H1 (cell line): ENCODE results near the gene DPP8. TPM values are rescaled to one million over a fixed set of nuclear protein-coding genes. Genes with fewer than 3 reads are reported as not detected.

ENCODE experiments used
- CTCF ChIA-PET: fragments of 300-600 bp; sonication (Branson Sonifier 250); formaldehyde crosslinking; loops from one replicate; lab custom pipeline; 2021; ENCODE audit not compliant: partially characterized antibody; lab: Charles Lee
- POLR2A ChIA-PET: fragments of 300-600 bp; sonication (Branson Sonifier 250); formaldehyde crosslinking; loops from one replicate; lab custom pipeline; 2021; ENCODE audit warnings: inconsistent platforms; ENCODE audit not compliant: partially characterized antibody; lab: Charles Lee
- DNase-seq, 2 experiments: peaks; one replicate each; pipeline versions ENCODE4 v3.0.0 to v3.0.0-alpha.2; 2010 to 2022; ENCODE audit warnings: low spot score in 2 of 2, low read depth in 1 of 2, mixed read lengths in 1 of 2
- FAIRE-seq: peaks from 2 replicates; lab custom pipeline; 2011; peaks lifted over from hg19 to GRCh38; lab: Jason Lieb, UNC
- H2AFZ ChIP-seq: 2 replicates; pipeline ENCODE4 v1.8.1; 2012; ENCODE audit warnings: low read length, inconsistent platforms
- H2AK5ac ChIP-seq: 2 replicates; pipeline ENCODE4 v1.6.1; 2013; ENCODE audit warnings: low read depth, low read length
- H2BK120ac ChIP-seq: replicated peaks from 2 replicates; pipeline ENCODE3; 2013; ENCODE audit warnings: low read depth, low read length, inconsistent platforms
- H2BK12ac ChIP-seq: 2 replicates; pipeline ENCODE4 v1.6.1; 2013; ENCODE audit warnings: low read depth, low read length
- H2BK15ac ChIP-seq: 2 replicates; pipeline ENCODE4 v1.6.1; 2013; ENCODE audit warnings: low read length
- H2BK20ac ChIP-seq: 2 replicates; pipeline ENCODE4 v1.6.1; 2013; ENCODE audit warnings: low read length
- H2BK5ac ChIP-seq: 2 replicates; pipeline ENCODE4 v1.6.1; 2013; ENCODE audit warnings: low read depth, low read length
- H3K14ac ChIP-seq: 2 replicates; pipeline ENCODE4 v1.6.1; 2013; ENCODE audit warnings: inconsistent platforms; ENCODE audit not compliant: insufficient read length
- H3K18ac ChIP-seq: 2 replicates; pipeline ENCODE4 v1.6.1; 2013; ENCODE audit warnings: low read length; ENCODE audit errors: extremely low read depth
- H3K23ac ChIP-seq: 2 replicates; pipeline ENCODE4 v1.6.1; 2013; ENCODE audit warnings: inconsistent platforms; ENCODE audit not compliant: insufficient read length
- H3K23me2 ChIP-seq: 2 replicates; pipeline ENCODE4 v1.6.1; 2013; ENCODE audit warnings: low read depth, low read length
- H3K27ac ChIP-seq: 2 replicates; pipeline ENCODE4 v1.6.1; 2011; ENCODE audit warnings: low read depth, low read length, inconsistent platforms
- H3K27me3 ChIP-seq, 4 experiments: replicated peaks in 1 of 4; 1 replicate in 1 of 4; 2 replicates in 3 of 4; pipeline versions ENCODE4 v1.6.1 to v1.8.1; 2011 to 2013; ENCODE audit warnings: low read length in 3 of 4, mild to moderate bottlenecking in 3 of 4, inconsistent platforms in 2 of 4, mixed read lengths in 2 of 4, moderate library complexity in 1 of 4; ENCODE audit not compliant: control insufficient read depth in 3 of 4, insufficient read depth in 3 of 4; ENCODE audit errors: extremely low read depth in 1 of 4
- H3K36me3 ChIP-seq, 4 experiments: 2 replicates each; pipeline versions ENCODE4 v1.6.1 to v1.8.1; 2011 to 2013; ENCODE audit warnings: mild to moderate bottlenecking in 4 of 4, low read length in 3 of 4, moderate library complexity in 2 of 4, control low read depth in 1 of 4, inconsistent platforms in 1 of 4; ENCODE audit not compliant: insufficient read depth in 4 of 4, control insufficient read depth in 2 of 4
- H3K4ac ChIP-seq: replicated peaks from 2 replicates; pipeline ENCODE3; 2013; ENCODE audit warnings: low read length, low read depth, mixed read lengths, inconsistent platforms; ENCODE audit not compliant: insufficient read length
- H3K4me1 ChIP-seq, 4 experiments: replicated peaks in 1 of 4; 1 replicate in 1 of 4; 2 replicates in 3 of 4; pipeline versions ENCODE4 v1.6.1 to v1.8.1; 2011 to 2013; ENCODE audit warnings: low read length in 3 of 4, inconsistent platforms in 2 of 4, mixed read lengths in 1 of 4; ENCODE audit not compliant: insufficient read depth in 4 of 4, control insufficient read depth in 3 of 4
- H3K4me2 ChIP-seq, 2 experiments: 2 replicates each; pipeline versions ENCODE4 v1.6.1 to v1.8.1; 2011 to 2013; ENCODE audit warnings: low read depth in 2 of 2, low read length in 2 of 2, control low read depth in 1 of 2, inconsistent platforms in 1 of 2, mild to moderate bottlenecking in 1 of 2; ENCODE audit not compliant: insufficient read depth in 1 of 2
- H3K4me3 ChIP-seq, 4 experiments: fragments of 200-600, 300-600 bp in 1 of 4; sonication (generic), shearing (Covaris generic), sonication (Bioruptor Twin) in 1 of 4; 2 replicates each; pipeline versions ENCODE4 v1.5.1 to v1.8.1; 2011 to 2016; ENCODE audit warnings: low read length in 4 of 4, low read depth in 3 of 4, control low read depth in 2 of 4, inconsistent platforms in 2 of 4, mild to moderate bottlenecking in 2 of 4, mixed read lengths in 1 of 4, moderate library complexity in 1 of 4; ENCODE audit not compliant: insufficient read depth in 2 of 4; ENCODE audit errors: extremely low read depth in 1 of 4
- H3K56ac ChIP-seq: replicated peaks from 2 replicates; pipeline ENCODE3; 2013; ENCODE audit warnings: low read depth, mild to moderate bottlenecking, mixed read lengths, low read length, inconsistent platforms; ENCODE audit not compliant: insufficient read length
- H3K79me1 ChIP-seq: 2 replicates; pipeline ENCODE4 v1.6.1; 2013; ENCODE audit warnings: low read depth, low read length, control low read depth
- H3K79me2 ChIP-seq, 2 experiments: 2 replicates each; pipeline versions ENCODE4 v1.6.1 to v1.8.1; 2012 to 2013; ENCODE audit warnings: low read length in 2 of 2, mild to moderate bottlenecking in 2 of 2, inconsistent platforms in 1 of 2; ENCODE audit not compliant: insufficient read depth in 2 of 2, control insufficient read depth in 1 of 2
- H3K9ac ChIP-seq, 4 experiments: replicated peaks in 1 of 4; 1 replicate in 1 of 4; 2 replicates in 3 of 4; pipeline versions ENCODE4 v1.6.1 to v1.8.1; 2011 to 2013; ENCODE audit warnings: low read depth in 3 of 4, low read length in 3 of 4, control low read depth in 2 of 4, mild to moderate bottlenecking in 2 of 4, moderate library complexity in 2 of 4, inconsistent platforms in 1 of 4; ENCODE audit errors: extremely low read depth in 1 of 4
- H3K9me3 ChIP-seq, 2 experiments: 2 replicates each; pipeline versions ENCODE4 v1.6.1 to v1.8.1; 2012 to 2013; ENCODE audit warnings: mild to moderate bottlenecking in 2 of 2, moderate library complexity in 2 of 2, control low read depth in 1 of 2, inconsistent platforms in 1 of 2, low read depth in 1 of 2, low read length in 1 of 2, mixed read lengths in 1 of 2; ENCODE audit not compliant: insufficient read depth in 2 of 2
- H4K20me1 ChIP-seq, 2 experiments: replicated peaks in 1 of 2; 2 replicates each; pipeline versions ENCODE3 to v1.8.1; 2011 to 2013; ENCODE audit warnings: inconsistent platforms in 2 of 2, low read length in 2 of 2, mild to moderate bottlenecking in 1 of 2; ENCODE audit not compliant: insufficient read depth in 2 of 2, control insufficient read depth in 1 of 2
- H4K5ac ChIP-seq: 2 replicates; pipeline ENCODE4 v1.6.1; 2013; ENCODE audit warnings: low read length, low read depth, mixed read lengths, inconsistent platforms; ENCODE audit not compliant: insufficient read length
- H4K8ac ChIP-seq: 2 replicates; pipeline ENCODE4 v1.8.0; 2013; ENCODE audit warnings: mild to moderate bottlenecking, moderate library complexity, low read length, inconsistent platforms; ENCODE audit not compliant: insufficient read depth; ENCODE audit errors: extremely low read depth
- H4K91ac ChIP-seq: replicated peaks from 2 replicates; pipeline ENCODE3; 2013; ENCODE audit warnings: low read length, mixed read lengths, inconsistent platforms; ENCODE audit not compliant: insufficient read length
- CBX5 ChIP-seq: fragments of 300-800, 300-1000 bp; sonication (generic); IDR thresholded peaks from 2 replicates; pipeline ENCODE4 v1.7.1; 2016; ENCODE audit warnings: antibody characterized with exemption, low read length, low read depth
- POLR2AphosphoS5 ChIP-seq: IDR thresholded peaks from 2 replicates; pipeline ENCODE4 v1.6.1; 2011; ENCODE audit warnings: low read depth, low read length
- SIN3A ChIP-seq, 2 experiments: IDR thresholded peaks in 1 of 2; conservative IDR thresholded peaks in 1 of 2; 2 replicates each; pipeline ENCODE4 v1.6.1; 2011 to 2012; ENCODE audit warnings: low read length in 2 of 2, improper control_type of control experiment in 1 of 2, low read depth in 1 of 2, mild to moderate bottlenecking in 1 of 2
- ZNF274 ChIP-seq: IDR thresholded peaks from 2 replicates; pipeline ENCODE4 v1.7.0; 2012; ENCODE audit warnings: low read length, borderline replicate concordance; ENCODE audit errors: extremely low read depth
- WGBS, 2 experiments: shearing (Covaris generic) in 1 of 2; methylation state at CpG; one replicate each; pipeline versions ENCODE4 v1.1.6 to v1.1.7; 2013 to 2015; ENCODE audit warnings: low lambda C conversion rate in 2 of 2, mixed read lengths in 2 of 2, inconsistent platforms in 1 of 2, low coverage in 1 of 2, missing lambda C conversion rate in 1 of 2; ENCODE audit not compliant: insufficient replicate concordance in 2 of 2, insufficient coverage in 1 of 2, insufficient read length in 1 of 2; ENCODE audit errors: extremely low coverage in 1 of 2, missing lambda C conversion rate in 1 of 2; 5-methylcytosine and 5-hydroxymethylcytosine counted together
- polyA plus RNA-seq, 7 experiments: library from polyadenylated mRNA; depleted of rRNA in 3 of 7; stranded (reverse) in 5 of 7; unstranded in 2 of 7; fragments of >200 nt in 5 of 7; fragments of 200-250 nt in 2 of 7; gene quantifications; 1 replicate in 5 of 7; 2 replicates in 1 of 7; 4 replicates in 1 of 7; pipeline versions ENCODE4 v1.2.1 to v1.2.3, GENCODE V29; 2011 to 2013; ENCODE audit warnings: missing spikeins in 2 of 7, mixed read lengths in 2 of 7
- total RNA-seq: library from RNA; stranded (reverse); fragmentation: NEBNext Ultra II Directional; extraction: Animal tissue kit (Norgen Biotek cat#: 25700); gene quantifications from 2 replicates; pipeline ENCODE4 v1.2.1, GENCODE V29; 2021

DPP8 gene
- total and polyA plus RNA-seq, 2 of the 8 experiments (the other 6 are each of a cell fraction or from before 2014, with no cell fraction given) = 9.9 to 26.0 TPM

DNA sequence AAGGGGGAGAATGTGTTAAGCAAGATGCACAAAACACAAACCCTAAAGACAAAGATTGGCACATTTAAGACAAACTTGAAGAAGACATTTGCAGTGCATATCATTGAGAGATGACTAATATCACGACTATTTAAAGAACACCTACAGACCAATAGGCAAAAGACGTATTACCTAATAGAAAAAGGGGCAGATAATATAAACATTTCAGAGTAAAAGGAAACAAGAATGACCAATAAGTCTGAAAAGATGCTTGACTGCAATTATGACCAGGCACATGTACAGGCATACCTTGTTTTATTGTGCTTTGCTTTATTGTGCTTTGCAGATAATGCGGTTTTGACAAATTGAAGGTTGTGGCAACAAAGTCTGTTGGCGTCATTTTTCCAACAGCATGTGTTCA is 17.7 kb upstream of the DPP8 start:
- ChIA-PET POLR2A (interaction anchor here (1.3 kb wide), 1 partner anchor 11 kb away, joined by 3 read pairs; no protein-coding TSS in a partner anchor), CTCF (no interaction called here)
- Histone ChIP-seq H2AK5ac (no peak overlapping the region), H2AFZ (no peak overlapping the region), H2BK5ac (no peak overlapping the region), H2BK120ac (no peak overlapping the region), H3K14ac (no peak overlapping the region), H3K79me1 (peaks cover 8% of the 10 kb centered on the region; the same call in 1 of the 2 replicates), H3K4ac (no peak overlapping the region), H4K20me1 (peaks cover 16 to 22% of the 10 kb centered on the region in 2 experiments), H4K8ac (no peak overlapping the region), H3K18ac (no peak overlapping the region), H3K9me3 (no peaks in the 10 kb centered on the region), H3K4me2 (no peak overlapping the region), H3K4me1 (peaks cover 3 to 11% (median 6%) of the 10 kb centered on the region in 4 experiments; a peak in 6 of 7 replicates), H3K23ac (no peak overlapping the region), H3K27me3 (no peaks in the 10 kb centered on the region), H3K79me2 (peaks cover 38 to 90% of the 10 kb centered on the region in 2 experiments), H4K91ac (no peak overlapping the region), H4K5ac (no peak overlapping the region), H3K9ac (no peak overlapping the region), H3K36me3 (peaks cover 0 to 3% (median 0%) of the 10 kb centered on the region in 4 experiments; a peak in 2 of 8 replicates), H3K4me3 (no peak overlapping the region), H3K23me2 (peaks cover 2% of the 10 kb centered on the region; the same call in 1 of the 2 replicates), H2BK12ac (no peak overlapping the region), H3K27ac (no peak overlapping the region), H2BK20ac (no peak overlapping the region), H3K56ac (no peak overlapping the region), H2BK15ac (no peak overlapping the region)
- 86% methylated on average over 4 of the region's 4 CpGs; no CpG with 5 or more reads in 1 of the 2 experiments for WGBS, 2 experiments
- DNase-seq = no peak
- TF ChIP-seq CBX5 = no peak
- TF ChIP-seq POLR2AphosphoS5 = no peak
- no peak for TF ChIP-seq ZNF274
- TF ChIP-seq SIN3A (conservative IDR thresholded peaks at IDR 0.05 in 1 of 2, IDR thresholded peaks at IDR 0.05 in 1 of 2; ENCODE audit: low read depth in 1 of 2, low read length in 2 of 2) = no peak
- no peak for FAIRE-seq
